Astrocyte (in vitro differentiated cells and primary cell): ENCODE data around the gene ARRDC1. TPM values are rescaled to one million over a fixed set of nuclear protein-coding genes. Genes with fewer than 3 reads are reported as not detected.
A peak's percentile ranks its signal among the peaks of the same experiment; 100 is the strongest.

Experiments
- DNase-seq: peaks from one replicate; pipeline ENCODE4 v3.0.0-alpha.2; 2010; ENCODE audit warnings: low read depth
- FAIRE-seq: peaks from 2 replicates; lab custom pipeline; 2011; peaks lifted over from hg19 to GRCh38; lab: Jason Lieb, UNC
- H2AFZ ChIP-seq: 2 replicates; pipeline ENCODE4 v1.6.0; 2012; ENCODE audit warnings: low read depth, low read length, inconsistent platforms
- H3K27ac ChIP-seq: 2 replicates; pipeline ENCODE4 v1.5.1; 2011; ENCODE audit warnings: low read depth, low read length, inconsistent platforms
- H3K27me3 ChIP-seq: 2 replicates; pipeline ENCODE4 v1.6.0; 2011; ENCODE audit warnings: low read length, inconsistent platforms; ENCODE audit not compliant: insufficient read depth
- H3K36me3 ChIP-seq: 2 replicates; pipeline ENCODE4 v1.5.1; 2011; ENCODE audit warnings: low read length, inconsistent platforms; ENCODE audit not compliant: insufficient read depth
- H3K4me1 ChIP-seq: 2 replicates; pipeline ENCODE4 v1.5.1; 2011; ENCODE audit warnings: low read length, inconsistent platforms; ENCODE audit not compliant: insufficient read depth
- H3K4me2 ChIP-seq: 2 replicates; pipeline ENCODE4 v1.6.0; 2012; ENCODE audit warnings: low read length, inconsistent platforms
- H3K4me3 ChIP-seq: 2 replicates; pipeline ENCODE4 v1.5.1; 2011; ENCODE audit warnings: low read depth, mild to moderate bottlenecking, low read length, inconsistent platforms; ENCODE audit not compliant: insufficient read depth
- H3K79me2 ChIP-seq: 2 replicates; pipeline ENCODE4 v1.6.0; 2012; ENCODE audit warnings: mild to moderate bottlenecking, low read length, inconsistent platforms; ENCODE audit not compliant: insufficient read depth
- H3K9ac ChIP-seq: 2 replicates; pipeline ENCODE4 v1.6.0; 2012; ENCODE audit warnings: mild to moderate bottlenecking, low read length, inconsistent platforms
- H3K9me3 ChIP-seq: 2 replicates; pipeline ENCODE4 v1.5.1; 2012; ENCODE audit warnings: low read depth, mild to moderate bottlenecking, low read length, inconsistent platforms; ENCODE audit not compliant: insufficient read depth
- H4K20me1 ChIP-seq: 2 replicates; pipeline ENCODE4 v1.6.0; 2012; ENCODE audit warnings: low read length, inconsistent platforms; ENCODE audit not compliant: insufficient read depth
- H3K27ac Mint-ChIP-seq: one replicate; pipeline ENCODE4 v1.8.0; 2021; ENCODE audit warnings: mild to moderate bottlenecking, mixed read lengths; ENCODE audit not compliant: unreplicated experiment
- H3K27me3 Mint-ChIP-seq: one replicate; pipeline ENCODE4 v1.8.0; 2021; ENCODE audit warnings: low read depth, mixed read lengths; ENCODE audit not compliant: unreplicated experiment
- H3K36me3 Mint-ChIP-seq: one replicate; pipeline ENCODE4 v1.8.0; 2021; ENCODE audit warnings: low read depth, mixed read lengths; ENCODE audit not compliant: unreplicated experiment
- H3K4me1 Mint-ChIP-seq: one replicate; pipeline ENCODE4 v1.8.0; 2021; ENCODE audit warnings: low read depth, mixed read lengths; ENCODE audit not compliant: unreplicated experiment
- H3K4me3 Mint-ChIP-seq: one replicate; pipeline ENCODE4 v1.8.0; 2021; ENCODE audit warnings: mild to moderate bottlenecking, moderate library complexity, mixed read lengths; ENCODE audit not compliant: unreplicated experiment
- H3K9me3 Mint-ChIP-seq: one replicate; pipeline ENCODE4 v1.8.0; 2021; ENCODE audit warnings: mild to moderate bottlenecking, mixed read lengths; ENCODE audit not compliant: unreplicated experiment
- EZH2 ChIP-seq: IDR thresholded peaks from 2 replicates; pipeline ENCODE4 v1.6.1; 2012; ENCODE audit warnings: mild to moderate bottlenecking, low read length, inconsistent platforms; ENCODE audit not compliant: insufficient read depth
- total RNA-seq: library from RNA; stranded (reverse); gene quantifications from 2 replicates; pipeline ENCODE4 v1.2.1, GENCODE V29; 2021
- TF ChIP-seq, protein P1 (sequence below): IDR thresholded peaks from 2 replicates; pipeline ENCODE4 v1.5.1; 2011; ENCODE audit warnings: low read depth, mild to moderate bottlenecking, inconsistent platforms, low read length, moderate library complexity; ENCODE audit not compliant: insufficient read depth

The ARRDC1 gene
- total RNA-seq, 1 donor from 2014 or later = 14.2 TPM

DNA sequence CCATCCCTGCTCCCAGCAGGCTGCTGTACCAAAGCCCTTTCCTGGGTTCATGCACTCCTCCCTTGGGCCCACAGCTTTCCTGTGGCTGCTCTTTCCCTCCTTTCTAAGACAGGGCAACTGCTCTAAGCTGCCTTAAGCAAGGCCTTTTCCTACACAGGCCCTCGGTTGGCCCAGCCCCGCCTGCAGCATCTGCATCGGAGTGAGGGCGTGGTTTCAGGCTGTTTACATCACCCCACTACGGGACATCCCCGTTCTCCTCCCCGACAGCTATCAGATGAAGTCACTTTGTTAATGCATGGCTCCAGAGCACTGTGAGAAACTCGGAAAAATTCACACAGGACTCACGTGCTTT, 30.1 kb upstream of the ARRDC1 start:
- no peak for DNase-seq
- no peak for FAIRE-seq
- Mint-ChIP-seq H3K36me3 (peaks cover 22% of the 10 kb centered on the region), H3K9me3 (peaks cover 4% of the 10 kb centered on the region), H3K4me3 (no peak overlapping the region), H3K27ac (no peak overlapping the region), H3K4me1 (peaks cover 6% of the 10 kb centered on the region), H3K27me3 (no peaks in the 10 kb centered on the region)
- peaks cover 24% of the 10 kb centered on the region for H3K36me3 ChIP-seq
- H2AFZ ChIP-seq = no peak overlapping the region
- peaks cover 53% of the 10 kb centered on the region for H3K79me2 ChIP-seq
- no peaks in the 10 kb centered on the region for H3K27me3 ChIP-seq
- no peak overlapping the region for H3K4me3 ChIP-seq
- TF ChIP-seq, protein P1, sequence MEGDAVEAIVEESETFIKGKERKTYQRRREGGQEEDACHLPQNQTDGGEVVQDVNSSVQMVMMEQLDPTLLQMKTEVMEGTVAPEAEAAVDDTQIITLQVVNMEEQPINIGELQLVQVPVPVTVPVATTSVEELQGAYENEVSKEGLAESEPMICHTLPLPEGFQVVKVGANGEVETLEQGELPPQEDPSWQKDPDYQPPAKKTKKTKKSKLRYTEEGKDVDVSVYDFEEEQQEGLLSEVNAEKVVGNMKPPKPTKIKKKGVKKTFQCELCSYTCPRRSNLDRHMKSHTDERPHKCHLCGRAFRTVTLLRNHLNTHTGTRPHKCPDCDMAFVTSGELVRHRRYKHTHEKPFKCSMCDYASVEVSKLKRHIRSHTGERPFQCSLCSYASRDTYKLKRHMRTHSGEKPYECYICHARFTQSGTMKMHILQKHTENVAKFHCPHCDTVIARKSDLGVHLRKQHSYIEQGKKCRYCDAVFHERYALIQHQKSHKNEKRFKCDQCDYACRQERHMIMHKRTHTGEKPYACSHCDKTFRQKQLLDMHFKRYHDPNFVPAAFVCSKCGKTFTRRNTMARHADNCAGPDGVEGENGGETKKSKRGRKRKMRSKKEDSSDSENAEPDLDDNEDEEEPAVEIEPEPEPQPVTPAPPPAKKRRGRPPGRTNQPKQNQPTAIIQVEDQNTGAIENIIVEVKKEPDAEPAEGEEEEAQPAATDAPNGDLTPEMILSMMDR = no peak
- no peak for TF ChIP-seq EZH2
- no peak overlapping the region for H3K4me2 ChIP-seq
- H3K4me1 ChIP-seq = peaks cover 17% of the 10 kb centered on the region
- H3K9me3 ChIP-seq = no peaks in the 10 kb centered on the region
- H3K9ac ChIP-seq = no peak overlapping the region
- no peak overlapping the region for H3K27ac ChIP-seq
- peaks cover 40% of the 10 kb centered on the region for H4K20me1 ChIP-seq

DNA sequence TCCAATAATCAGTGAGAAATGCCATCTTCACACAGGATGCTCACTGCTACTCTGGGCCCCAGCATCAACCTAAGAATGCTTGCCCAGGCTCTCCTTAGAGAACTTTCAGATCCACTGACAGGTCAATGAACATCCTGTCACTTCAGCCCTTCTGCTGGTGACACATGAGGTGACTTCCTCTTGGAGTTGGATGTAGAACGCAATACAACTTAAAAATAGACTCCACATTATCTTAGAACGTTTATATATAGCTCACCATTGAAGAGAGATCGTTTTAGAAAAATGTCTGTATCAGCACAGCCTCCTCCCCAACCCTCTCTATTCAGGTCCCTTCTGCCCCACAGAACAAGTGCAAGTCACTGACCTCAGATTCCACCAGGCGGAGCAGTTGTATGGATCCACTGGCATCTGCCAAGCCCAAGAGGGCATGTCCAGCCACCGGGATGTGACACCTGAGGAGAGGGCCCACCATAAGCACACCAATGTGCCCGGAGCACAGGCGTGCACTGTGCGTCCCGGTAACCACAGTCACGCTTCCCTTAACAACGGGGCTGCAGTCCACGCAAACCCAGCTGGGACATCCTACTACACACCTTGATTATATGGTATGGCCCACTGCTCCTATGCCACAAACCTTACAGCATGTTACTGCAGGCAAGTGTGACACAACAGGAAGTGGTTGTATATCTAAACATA, 29.6 kb upstream of the ARRDC1 start:
- TF ChIP-seq, protein P1 = no peak
- no peak for TF ChIP-seq EZH2
- Histone ChIP-seq H3K9ac (no peak overlapping the region), H3K4me2 (no peak overlapping the region), H3K36me3 (peaks cover 26% of the 10 kb centered on the region), H3K9me3 (no peaks in the 10 kb centered on the region), H2AFZ (no peak overlapping the region), H3K4me3 (no peak overlapping the region), H3K27me3 (no peaks in the 10 kb centered on the region), H4K20me1 (peaks cover 35% of the 10 kb centered on the region), H3K27ac (no peak overlapping the region), H3K79me2 (peaks cover 48% of the 10 kb centered on the region), H3K4me1 (peaks cover 17% of the 10 kb centered on the region)
- peak overlapping the region; percentile 14 for H3K27ac Mint-ChIP-seq
- no peak overlapping the region for H3K4me3 Mint-ChIP-seq
- H3K9me3 Mint-ChIP-seq = no peaks in the 10 kb centered on the region
- DNase-seq = no peak
- peaks cover 6% of the 10 kb centered on the region for H3K4me1 Mint-ChIP-seq
- no peaks in the 10 kb centered on the region for H3K27me3 Mint-ChIP-seq
- H3K36me3 Mint-ChIP-seq = peaks cover 18% of the 10 kb centered on the region
- FAIRE-seq = no peak
